Neuronal stem cell (in vitro differentiated cells): ENCODE results near the gene BRI3BP.
A peak's percentile ranks its signal among the peaks of the same experiment; 100 is the strongest.
"Not testable (repeated sequence)": the region's sequence is repeated elsewhere in the genome, so short reads cannot be mapped to it uniquely, and the experiment has no call there.

Experiments used
- DNase-seq: peaks from one replicate; pipeline ENCODE4 v3.0.0-alpha.2; 2013; ENCODE audit warnings: low spot score
- H2AFZ ChIP-seq: one replicate; pipeline ENCODE4 v1.6.1; 2013; ENCODE audit warnings: mild to moderate bottlenecking, low read length, inconsistent platforms
- H2AK5ac ChIP-seq: 2 replicates; pipeline ENCODE4 v1.6.1; 2013; ENCODE audit warnings: low read depth, mild to moderate bottlenecking, inconsistent platforms, low read length, moderate library complexity, mixed read lengths
- H2BK120ac ChIP-seq: 2 replicates; pipeline ENCODE4 v1.6.1; 2013; ENCODE audit warnings: low read depth, mild to moderate bottlenecking, inconsistent platforms, low read length, moderate library complexity, mixed read lengths
- H2BK12ac ChIP-seq: one replicate; pipeline ENCODE4 v1.6.1; 2013; ENCODE audit warnings: low read length, inconsistent platforms
- H2BK15ac ChIP-seq: 2 replicates; pipeline ENCODE4 v1.6.1; 2013; ENCODE audit warnings: mild to moderate bottlenecking, low read length, inconsistent platforms, mixed read lengths
- H2BK5ac ChIP-seq: one replicate; pipeline ENCODE4 v1.6.1; 2013; ENCODE audit warnings: inconsistent platforms, mild to moderate bottlenecking, low read length, moderate library complexity
- H3K14ac ChIP-seq: one replicate; pipeline ENCODE4 v1.6.1; 2013; ENCODE audit warnings: low read length, inconsistent platforms
- H3K18ac ChIP-seq: 2 replicates; pipeline ENCODE4 v1.6.1; 2013; ENCODE audit warnings: low read length, inconsistent platforms
- H3K23ac ChIP-seq: 2 replicates; pipeline ENCODE4 v1.6.1; 2013; ENCODE audit warnings: low read depth, mild to moderate bottlenecking, mixed read lengths, low read length, inconsistent platforms; ENCODE audit not compliant: poor library complexity
- H3K27ac ChIP-seq: replicated peaks from 3 replicates; pipeline ENCODE4 v1.5.1; 2013; ENCODE audit warnings: low read length, inconsistent platforms
- H3K27me3 ChIP-seq, 3 experiments: 2 replicates each; pipeline ENCODE4 v1.6.1; 2013; ENCODE audit warnings: low read length in 3 of 3, mild to moderate bottlenecking in 2 of 3, inconsistent platforms in 1 of 3, low read depth in 1 of 3, mixed read lengths in 1 of 3, moderate library complexity in 1 of 3; ENCODE audit not compliant: control insufficient read depth in 3 of 3, insufficient read depth in 3 of 3
- H3K36me3 ChIP-seq, 2 donors: replicated peaks in 1 of 2; 2 replicates each; pipeline ENCODE4 v1.6.1; 2013; ENCODE audit warnings: low read length in 2 of 2; ENCODE audit not compliant: control insufficient read depth in 2 of 2, insufficient read depth in 2 of 2
- H3K4ac ChIP-seq: 2 replicates; pipeline ENCODE4 v1.6.1; 2013; ENCODE audit warnings: inconsistent platforms, mild to moderate bottlenecking, low read length, moderate library complexity
- H3K4me1 ChIP-seq, 2 donors: 1 replicate in 1 of 2; 2 replicates in 1 of 2; pipeline ENCODE4 v1.6.1; 2013; ENCODE audit warnings: low read length in 2 of 2, low read depth in 1 of 2; ENCODE audit not compliant: control insufficient read depth in 2 of 2, insufficient read depth in 1 of 2
- H3K4me2 ChIP-seq: one replicate; pipeline ENCODE4 v1.6.1; 2013; ENCODE audit warnings: mild to moderate bottlenecking, low read length, inconsistent platforms; ENCODE audit not compliant: insufficient read depth, poor library complexity, severe bottlenecking
- H3K4me3 ChIP-seq, 2 donors: 2 replicates each; pipeline ENCODE4 v1.5.1; 2013; ENCODE audit warnings: low read length in 2 of 2, mild to moderate bottlenecking in 2 of 2, inconsistent platforms in 1 of 2, moderate library complexity in 1 of 2
- H3K79me1 ChIP-seq: one replicate; pipeline ENCODE4 v1.6.1; 2013; ENCODE audit warnings: low read depth, mild to moderate bottlenecking, inconsistent platforms, low read length, moderate library complexity
- H3K9ac ChIP-seq: one replicate; pipeline ENCODE4 v1.6.1; 2013; ENCODE audit warnings: mild to moderate bottlenecking, low read depth, low read length, inconsistent platforms; ENCODE audit not compliant: poor library complexity
- H3K9me3 ChIP-seq, 2 donors: replicated peaks in 1 of 2; 2 replicates each; pipeline versions ENCODE3 to v1.6.1; 2013; ENCODE audit warnings: low read length in 2 of 2, mild to moderate bottlenecking in 2 of 2, inconsistent platforms in 1 of 2, low read depth in 1 of 2, mixed read lengths in 1 of 2, moderate library complexity in 1 of 2; ENCODE audit not compliant: control insufficient read depth in 2 of 2, insufficient read depth in 1 of 2
- H4K8ac ChIP-seq: one replicate; pipeline ENCODE4 v1.6.1; 2013; ENCODE audit warnings: low read depth, mild to moderate bottlenecking, inconsistent platforms, low read length, moderate library complexity
- H4K91ac ChIP-seq: one replicate; pipeline ENCODE4 v1.6.1; 2013; ENCODE audit warnings: low read length, low read depth, mild to moderate bottlenecking, inconsistent platforms; ENCODE audit not compliant: poor library complexity
- WGBS, 2 donors: extraction: QIAGEN DNeasy Blood & Tissue Kit; methylation state at CpG; one replicate each; pipeline ENCODE4 v1.1.7; 2013; ENCODE audit warnings: missing lambda C conversion rate in 2 of 2, mixed read lengths in 1 of 2; ENCODE audit not compliant: insufficient read length in 2 of 2, insufficient replicate concordance in 1 of 2; ENCODE audit errors: extremely low coverage in 2 of 2; 5-methylcytosine and 5-hydroxymethylcytosine counted together

The BRI3BP gene

GRCh38 chr12:125028106-125028505, 34.7 kb downstream of the BRI3BP start:
- Histone ChIP-seq H3K4me1 (no peaks in the 10 kb centered on the region), H4K8ac (no peak overlapping the region), H3K4me2 (no peak overlapping the region), H3K36me3 (peaks cover 6 to 49% of the 10 kb centered on the region in 2 donors), H3K14ac (no peak overlapping the region), H3K27ac (no peak overlapping the region), H3K4me3 (no peak overlapping the region), H3K27me3 (no peaks in the 10 kb centered on the region), H3K9ac (no peak overlapping the region), H2BK12ac (no peak overlapping the region), H2BK5ac (no peak overlapping the region), H3K9me3 (peaks cover 2% of the 10 kb centered on the region in 2 donors), H2AK5ac (no peak overlapping the region), H3K23ac (no peak overlapping the region), H2BK120ac (no peak overlapping the region), H4K91ac (no peak overlapping the region), H2AFZ (no peak overlapping the region), H3K79me1 (no peaks in the 10 kb centered on the region), H3K18ac (no peak overlapping the region), H3K4ac (no peak overlapping the region), H2BK15ac (no peak overlapping the region)
- no peak for DNase-seq
- WGBS, 2 donors = no CpG with 5 or more reads among the region's 8 CpGs

DNA sequence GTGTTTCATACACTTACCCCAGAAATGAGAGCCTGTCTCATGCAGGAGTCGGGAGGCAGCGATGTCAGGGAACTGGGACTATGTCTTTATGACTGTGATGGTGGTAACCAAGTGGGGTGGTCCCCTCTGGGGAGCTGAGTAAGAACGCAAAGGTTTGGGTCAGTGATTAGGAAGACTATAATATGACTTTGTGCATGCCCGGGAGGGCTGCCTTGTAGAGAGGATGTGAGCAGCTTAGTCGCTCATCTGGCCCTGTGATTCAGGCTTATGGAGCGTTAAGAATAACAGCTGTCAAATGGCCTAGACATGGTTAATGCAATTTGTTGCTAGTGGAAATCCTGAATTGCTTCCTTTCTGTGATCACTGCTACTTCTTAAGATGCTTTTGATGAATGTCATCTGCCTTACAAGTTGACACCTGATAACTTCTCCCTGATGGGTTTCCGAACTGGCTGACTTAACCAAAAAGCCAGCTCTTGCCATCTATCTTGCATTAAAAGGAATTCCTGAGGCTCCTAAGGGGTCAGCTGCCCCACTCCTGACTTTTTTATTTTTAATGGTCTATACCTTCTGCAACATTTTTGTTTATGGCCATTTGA, 36.4 kb downstream of the BRI3BP start:
- no peak overlapping the region for H3K4ac ChIP-seq
- H3K9ac ChIP-seq = no peak overlapping the region
- no peak overlapping the region for H2BK12ac ChIP-seq
- peaks cover 3 to 37% of the 10 kb centered on the region in 2 donors for H3K36me3 ChIP-seq
- H3K4me3 ChIP-seq = no peak overlapping the region
- H3K27ac ChIP-seq = no peak overlapping the region
- H4K91ac ChIP-seq = no peak overlapping the region
- H2BK120ac ChIP-seq = no peak overlapping the region
- no peak overlapping the region for H2BK15ac ChIP-seq
- H2BK5ac ChIP-seq = no peak overlapping the region
- H3K4me2 ChIP-seq = no peak overlapping the region
- no peak overlapping the region for H4K8ac ChIP-seq
- DNase-seq = no peak
- no peaks in the 10 kb centered on the region for H3K4me1 ChIP-seq
- no peak overlapping the region for H2AFZ ChIP-seq
- H3K9me3 ChIP-seq = peaks cover 0 to 3% of the 10 kb centered on the region in 2 donors
- no peak overlapping the region for H3K23ac ChIP-seq
- no peak overlapping the region for H3K18ac ChIP-seq
- H3K79me1 ChIP-seq = no peaks in the 10 kb centered on the region
- no CpG with 5 or more reads among the region's 7 CpGs for WGBS, 2 donors
- no peak overlapping the region for H3K14ac ChIP-seq
- H2AK5ac ChIP-seq = no peak overlapping the region
- H3K27me3 ChIP-seq = no peaks in the 10 kb centered on the region

- not testable (repeated sequence) for H3K4me3 ChIP-seq, H2BK5ac ChIP-seq, H2AFZ ChIP-seq, H3K4me1 ChIP-seq, DNase-seq, H4K91ac ChIP-seq, H3K4me2 ChIP-seq, H3K18ac ChIP-seq, H3K9ac ChIP-seq, H3K14ac ChIP-seq, H2BK120ac ChIP-seq, H3K23ac ChIP-seq, H2BK12ac ChIP-seq, H3K27ac ChIP-seq, H2AK5ac ChIP-seq, H3K79me1 ChIP-seq, H3K9me3 ChIP-seq, H3K4ac ChIP-seq, H4K8ac ChIP-seq, H3K27me3 ChIP-seq, H2BK15ac ChIP-seq
- H3K36me3 ChIP-seq = peaks cover 0 to 21% of the 10 kb centered on the region in 2 donors
- no CpG with 5 or more reads among the region's 9 CpGs for WGBS, 2 donors
These were observed 38.0 kb downstream of the BRI3BP start for GRCh38 chr12:125031471-125031870.

DNA sequence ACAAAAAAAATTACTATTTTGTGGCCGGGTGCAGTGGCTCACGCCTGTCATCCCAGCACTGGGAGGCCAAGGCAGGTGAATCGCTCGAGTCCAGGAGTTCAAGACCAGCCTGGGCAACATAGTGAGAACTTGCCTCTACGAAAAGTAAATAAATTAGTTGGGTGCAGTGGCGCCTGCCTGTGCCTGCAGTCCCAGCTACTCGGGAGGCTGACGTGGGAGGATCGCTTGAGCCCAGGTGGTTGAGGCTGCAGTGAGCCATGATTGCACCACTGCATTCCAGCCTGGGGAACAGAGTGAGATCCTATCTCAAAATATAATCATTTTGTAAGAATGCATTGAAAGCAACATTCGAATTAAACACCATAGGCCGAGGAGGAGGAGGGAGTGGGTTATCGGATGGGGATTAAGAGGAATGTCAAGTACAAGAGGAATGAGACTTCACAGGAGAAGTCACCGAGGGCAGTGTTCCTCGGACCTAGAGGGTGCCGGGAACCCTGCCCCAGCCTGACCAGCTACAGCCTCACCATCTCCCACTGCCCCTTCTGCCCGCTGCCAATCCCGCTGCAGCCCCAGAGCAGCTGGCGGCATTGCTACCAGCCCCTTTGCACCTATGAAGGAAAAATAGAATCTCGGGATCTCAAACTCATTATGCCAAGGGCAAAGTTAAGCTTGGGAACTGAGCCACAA, 39.2 kb downstream of the BRI3BP start:
- Histone ChIP-seq H2AFZ (no peak overlapping the region), H3K18ac (no peak overlapping the region), H3K36me3 (peaks cover 0 to 15% of the 10 kb centered on the region in 2 donors), H3K4me3 (no peak overlapping the region), H3K27ac (no peak overlapping the region), H2BK120ac (no peak overlapping the region), H2BK12ac (no peak overlapping the region), H4K8ac (no peak overlapping the region), H3K9me3 (peaks cover 0 to 7% of the 10 kb centered on the region in 2 donors), H3K4me1 (no peaks in the 10 kb centered on the region), H3K79me1 (no peaks in the 10 kb centered on the region), H2BK15ac (no peak overlapping the region), H3K14ac (no peak overlapping the region), H2BK5ac (no peak overlapping the region), H3K4ac (no peak overlapping the region), H3K23ac (peak overlapping the region; percentile 23), H3K27me3 (no peaks in the 10 kb centered on the region), H4K91ac (no peak overlapping the region), H2AK5ac (no peak overlapping the region), H3K9ac (no peak overlapping the region), H3K4me2 (no peak overlapping the region)
- WGBS, 2 donors = no CpG with 5 or more reads among the region's 19 CpGs
- DNase-seq = no peak
